Measurements from ENCODE around the gene MIS18BP1. TPM values are rescaled to one million over a fixed set of nuclear protein-coding genes. Genes with fewer than 3 reads are reported as not detected.
"Not testable (repeated sequence)": the region's sequence is repeated elsewhere in the genome, so short reads cannot be mapped to it uniquely, and the experiment has no call there.

The MIS18BP1 gene
- total RNA-seq, 1 donor from 2014 or later: 32.3 TPM

GRCh38 chr14:45238988-45239387, 14.0 kb downstream of the MIS18BP1 start:
- H3K36me3 ChIP-seq: peaks cover 32% of the 10 kb centered on the region

GRCh38 chr14:45227566-45227965, 25.4 kb downstream of the MIS18BP1 start:
- no peak for ATAC-seq
- TF ChIP-seq CTCF (IDR thresholded peaks at IDR 0.05): no peak
- Histone ChIP-seq H3K4me1 (no peaks in the 10 kb centered on the region), H3K27ac (no peak overlapping the region), H3K27me3 (no peaks in the 10 kb centered on the region), H3K9me3 (no peaks in the 10 kb centered on the region), H3K36me3 (peaks cover 69% of the 10 kb centered on the region), H3K4me3 (no peak overlapping the region)
- intact Hi-C loops (cut with DNase I): no loop called here
- DNase-seq: no peak

More at GRCh38 chr14:45238988-45239387, 14.0 kb downstream of the MIS18BP1 start:
- DNase-seq: no peak
- no peak for ATAC-seq
- peaks cover 3% of the 10 kb centered on the region for H3K4me1 ChIP-seq
- no peaks in the 10 kb centered on the region for H3K9me3 ChIP-seq
- no peaks in the 10 kb centered on the region for H3K27me3 ChIP-seq
- intact Hi-C loops (cut with DNase I): no loop called here
- TF ChIP-seq CTCF (IDR thresholded peaks at IDR 0.05): no peak
- H3K4me3 ChIP-seq: no peak overlapping the region
- no peak overlapping the region for H3K27ac ChIP-seq

GRCh38 chr14:45222485-45223262, 30.3 kb downstream of the MIS18BP1 start:
- Histone ChIP-seq H3K9me3 (no peaks in the 10 kb centered on the region), H3K4me3 (no peak overlapping the region), H3K4me1 (no peaks in the 10 kb centered on the region), H3K36me3 (peaks cover 39% of the 10 kb centered on the region), H3K27ac (no peak overlapping the region), H3K27me3 (no peaks in the 10 kb centered on the region)
- intact Hi-C loops (cut with DNase I): no loop called here
- ATAC-seq: no peak
- no peak for TF ChIP-seq CTCF (IDR thresholded peaks at IDR 0.05)
- no peak for DNase-seq

GRCh38 chr14:45214341-45214740, 38.7 kb downstream of the MIS18BP1 start:
- DNase-seq; intact Hi-C loops (cut with DNase I); H3K4me3 ChIP-seq; H3K27ac ChIP-seq; H3K27me3 ChIP-seq; ATAC-seq; H3K9me3 ChIP-seq; H3K4me1 ChIP-seq: not testable (repeated sequence)
- peaks cover 49% of the 10 kb centered on the region for H3K36me3 ChIP-seq

- H3K27me3 ChIP-seq; DNase-seq; H3K27ac ChIP-seq; intact Hi-C loops (cut with DNase I); ATAC-seq; H3K9me3 ChIP-seq; H3K4me3 ChIP-seq; H3K4me1 ChIP-seq: not testable (repeated sequence)
- peaks cover 55% of the 10 kb centered on the region for H3K36me3 ChIP-seq
Observed at GRCh38 chr14:45213716-45214115, 39.3 kb downstream of the MIS18BP1 start.

GRCh38 chr14:45212231-45212630, 40.8 kb downstream of the MIS18BP1 start:
- ATAC-seq (no peak), DNase-seq (no peak)
- no peaks in the 10 kb centered on the region for H3K9me3 ChIP-seq
- no peaks in the 10 kb centered on the region for H3K27me3 ChIP-seq
- no peak overlapping the region for H3K27ac ChIP-seq
- no peak for TF ChIP-seq CTCF (IDR thresholded peaks at IDR 0.05)
- intact Hi-C loops (cut with DNase I): no loop called here
- H3K4me1 ChIP-seq: no peaks in the 10 kb centered on the region
- H3K36me3 ChIP-seq: peaks cover 52% of the 10 kb centered on the region
- no peak overlapping the region for H3K4me3 ChIP-seq

Measured in upper lobe of right lung (tissue), 1 donor.